Measurements from ENCODE around the gene EPO. TPM values are rescaled to one million over a fixed set of nuclear protein-coding genes. Genes with fewer than 3 reads are reported as not detected.
"Not testable (repeated sequence)": the region's sequence is repeated elsewhere in the genome, so short reads cannot be mapped to it uniquely, and the experiment has no call there.

EPO gene
- total and polyA plus RNA-seq, 4 donors, result 0.26 TPM; not detected in 3

DNA sequence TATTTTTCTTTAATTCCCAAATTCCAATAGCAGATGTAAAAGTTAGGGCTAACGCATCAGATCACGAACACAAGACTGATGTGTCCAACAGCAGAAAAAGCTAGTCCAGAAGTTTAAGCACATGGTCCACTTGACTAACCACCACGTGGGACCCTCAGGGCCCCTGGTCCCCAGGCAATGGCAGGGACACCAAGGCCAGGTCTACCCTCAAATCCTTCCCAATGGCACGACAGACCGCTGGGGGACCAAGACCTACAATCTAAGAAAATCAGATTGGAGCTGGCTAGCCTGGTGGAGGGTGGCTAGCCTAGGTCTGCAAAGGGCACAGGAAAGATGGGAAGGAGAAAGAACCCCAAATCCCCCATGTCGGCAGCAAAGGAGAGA lies 27.7 kb upstream of the EPO start:
- H3K27ac ChIP-seq (ENCODE audit: low read depth in 1 of 2, low read length in 2 of 2), result no peak overlapping the region
- no peaks in the 10 kb centered on the region for H3K4me1 ChIP-seq (ENCODE audit: control insufficient read depth in 1 of 2, insufficient read depth in 2 of 2, low read length in 2 of 2)
- H3K27me3 ChIP-seq (ENCODE audit: control insufficient read depth in 1 of 2, insufficient read depth in 2 of 2, low read length in 1 of 2), result no peaks in the 10 kb centered on the region
- DNase-seq (no peak), ATAC-seq (ENCODE audit: low FRiP score) (no peak)
- intact Hi-C loops (cut with DNase I), result loop anchor here (5.0 kb wide), 2 partner anchors 80 to 225 kb away; partner anchors contain the start of gene MOSPD3 (in 1 of the 2)
- 63 to 68% methylated on average over 6 of the region's 6 CpGs for WGBS, 2 donors
- no peaks in the 10 kb centered on the region for H3K36me3 ChIP-seq (ENCODE audit: control insufficient read depth in 1 of 2, insufficient read depth in 2 of 2, low read length in 1 of 2)
- H3K9me3 ChIP-seq (ENCODE audit: control insufficient read depth, low read length), result no peaks in the 10 kb centered on the region
- peak overlapping the region; percentile 56 to 97 for H3K4me3 ChIP-seq (ENCODE audit: low read length in 2 of 2)

- DNase-seq, result peak in 1 of 2 donors; percentile 48
- ATAC-seq (ENCODE audit: low FRiP score), result no peak
- intact Hi-C loops (cut with DNase I), result loop anchor here (5.0 kb wide), 2 partner anchors 81 to 226 kb away; partner anchors contain the start of gene MOSPD3 (in 1 of the 2)
- H3K9me3 ChIP-seq (ENCODE audit: control insufficient read depth, low read length), result no peaks in the 10 kb centered on the region
- no peaks in the 10 kb centered on the region for H3K36me3 ChIP-seq (ENCODE audit: control insufficient read depth in 1 of 2, insufficient read depth in 2 of 2, low read length in 1 of 2)
- no peaks in the 10 kb centered on the region for H3K4me1 ChIP-seq (ENCODE audit: control insufficient read depth in 1 of 2, insufficient read depth in 2 of 2, low read length in 2 of 2)
- H3K4me3 ChIP-seq (ENCODE audit: low read length in 2 of 2), result peak overlapping the region; percentile 56 to 97
- 0 to 1% methylated on average over 49 to 81 of the region's 81 CpGs for WGBS, 2 donors
- H3K27ac ChIP-seq (ENCODE audit: low read depth in 1 of 2, low read length in 2 of 2), result peak overlapping the region in 1 of 2 donors; percentile 36
- H3K27me3 ChIP-seq (ENCODE audit: control insufficient read depth in 1 of 2, insufficient read depth in 2 of 2, low read length in 1 of 2), result no peaks in the 10 kb centered on the region
Measured at GRCh38 chr7:100693312-100694097, 26.8 kb upstream of the EPO start.

- peak within 1 kb of the TSS; percentile 56 to 97 for H3K4me3 ChIP-seq (ENCODE audit: low read length in 2 of 2)
- ATAC-seq (ENCODE audit: low FRiP score) (peak; percentile 61), DNase-seq (peak; percentile 85 to 93)
- no peaks in the 10 kb centered on the region for H3K27me3 ChIP-seq (ENCODE audit: control insufficient read depth in 1 of 2, insufficient read depth in 2 of 2, low read length in 1 of 2)
- intact Hi-C loops (cut with DNase I), result loop anchor here (5.0 kb wide), 2 partner anchors 82 to 227 kb away; partner anchors contain the start of gene MOSPD3 (in 1 of the 2)
- H3K9me3 ChIP-seq (ENCODE audit: control insufficient read depth, low read length), result no peaks in the 10 kb centered on the region
- H3K4me1 ChIP-seq (ENCODE audit: control insufficient read depth in 1 of 2, insufficient read depth in 2 of 2, low read length in 2 of 2), result no peaks in the 10 kb centered on the region
- no peaks in the 10 kb centered on the region for H3K36me3 ChIP-seq (ENCODE audit: control insufficient read depth in 1 of 2, insufficient read depth in 2 of 2, low read length in 1 of 2)
- H3K27ac ChIP-seq (ENCODE audit: low read depth in 1 of 2, low read length in 2 of 2), result peak within 1 kb of the TSS in 1 of 2 donors; percentile 36
- 0 to 1% methylated on average over 11 to 94 of the region's 102 CpGs for WGBS, 2 donors
Measured at GRCh38 chr7:100694098-100694745, 26.0 kb upstream of the EPO start, which contains the start of gene GIGYF1. Gene GIGYF1 (minus strand): TSS chr7:100694250. CDS start chr7:100688238, 6,012 bp downstream.

DNA sequence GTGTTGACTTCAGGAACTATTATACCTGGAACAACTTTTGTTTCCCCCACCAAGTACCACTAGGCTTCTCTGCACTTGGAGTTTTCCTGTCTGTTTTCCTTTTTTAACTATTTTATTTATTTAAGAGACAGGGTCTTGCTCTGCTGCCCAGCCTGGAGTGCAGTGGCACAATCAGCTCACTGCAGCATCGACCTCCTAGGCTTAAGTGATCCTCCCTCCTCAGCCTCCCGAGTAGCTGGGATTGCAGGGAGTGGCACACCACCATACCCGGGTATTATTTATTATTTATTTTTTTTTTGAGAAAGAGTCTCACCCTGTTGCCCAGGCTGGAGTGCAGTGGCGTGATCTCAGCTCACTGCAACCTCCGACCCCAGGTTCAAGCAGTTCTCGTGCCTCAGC lies 24.1 kb upstream of the EPO start:
- no peaks in the 10 kb centered on the region for H3K36me3 ChIP-seq (ENCODE audit: control insufficient read depth in 1 of 2, insufficient read depth in 2 of 2, low read length in 1 of 2)
- DNase-seq (peak in 1 of 2 donors; percentile 23), ATAC-seq (ENCODE audit: low FRiP score) (no peak)
- no peaks in the 10 kb centered on the region for H3K9me3 ChIP-seq (ENCODE audit: control insufficient read depth, low read length)
- intact Hi-C loops (cut with DNase I), result no loop called here
- no peak overlapping the region for H3K27ac ChIP-seq (ENCODE audit: low read depth in 1 of 2, low read length in 2 of 2)
- H3K4me3 ChIP-seq (ENCODE audit: low read length in 2 of 2), result no peak overlapping the region
- H3K4me1 ChIP-seq (ENCODE audit: control insufficient read depth in 1 of 2, insufficient read depth in 2 of 2, low read length in 2 of 2), result no peaks in the 10 kb centered on the region
- WGBS, 2 donors, result 77 to 79% methylated on average over 6 of the region's 6 CpGs
- no peaks in the 10 kb centered on the region for H3K27me3 ChIP-seq (ENCODE audit: control insufficient read depth in 1 of 2, insufficient read depth in 2 of 2, low read length in 1 of 2)

- H3K27ac ChIP-seq (ENCODE audit: low read depth in 1 of 2, low read length in 2 of 2), result no peak overlapping the region
- no peak overlapping the region for H3K4me3 ChIP-seq (ENCODE audit: low read length in 2 of 2)
- intact Hi-C loops (cut with DNase I), result no loop called here
- no peaks in the 10 kb centered on the region for H3K36me3 ChIP-seq (ENCODE audit: control insufficient read depth in 1 of 2, insufficient read depth in 2 of 2, low read length in 1 of 2)
- H3K27me3 ChIP-seq (ENCODE audit: control insufficient read depth in 1 of 2, insufficient read depth in 2 of 2, low read length in 1 of 2), result no peaks in the 10 kb centered on the region
- H3K4me1 ChIP-seq (ENCODE audit: control insufficient read depth in 1 of 2, insufficient read depth in 2 of 2, low read length in 2 of 2), result no peaks in the 10 kb centered on the region
- DNase-seq (no peak), ATAC-seq (ENCODE audit: low FRiP score) (no peak)
- H3K9me3 ChIP-seq (ENCODE audit: control insufficient read depth, low read length), result no peaks in the 10 kb centered on the region
- WGBS, 2 donors, result 68 to 69% methylated on average over 6 of the region's 6 CpGs
Measured at GRCh38 chr7:100699018-100699417, 21.2 kb upstream of the EPO start.

GRCh38 chr7:100701089-100701488 lies 19.2 kb upstream of the EPO start:
- ATAC-seq (ENCODE audit: low FRiP score); H3K27ac ChIP-seq (ENCODE audit: low read depth in 1 of 2, low read length in 2 of 2); H3K9me3 ChIP-seq (ENCODE audit: control insufficient read depth, low read length); H3K27me3 ChIP-seq (ENCODE audit: control insufficient read depth in 1 of 2, insufficient read depth in 2 of 2, low read length in 1 of 2); H3K4me1 ChIP-seq (ENCODE audit: control insufficient read depth in 1 of 2, insufficient read depth in 2 of 2, low read length in 2 of 2); H3K4me3 ChIP-seq (ENCODE audit: low read length in 2 of 2); DNase-seq; H3K36me3 ChIP-seq (ENCODE audit: control insufficient read depth in 1 of 2, insufficient read depth in 2 of 2, low read length in 1 of 2); intact Hi-C loops (cut with DNase I): not testable (repeated sequence)
- WGBS, 2 donors, result 61 to 63% methylated on average over 3 of the region's 3 CpGs

- peak overlapping the region in 1 of 2 donors; percentile 75 for H3K27ac ChIP-seq (ENCODE audit: low read depth in 1 of 2, low read length in 2 of 2)
Measured at GRCh38 chr7:100705320-100705752, 14.9 kb upstream of the EPO start.

GRCh38 chr7:100705753-100706671 lies 14.3 kb upstream of the EPO start, which contains the start of gene POP7:
Gene POP7 (plus strand): TSS chr7:100706121. CDS start chr7:100706831, 710 bp downstream.
- Histone ChIP-seq H3K27me3 (ENCODE audit: control insufficient read depth in 1 of 2, insufficient read depth in 2 of 2, low read length in 1 of 2) (no peaks in the 10 kb centered on the region), H3K4me1 (ENCODE audit: control insufficient read depth in 1 of 2, insufficient read depth in 2 of 2, low read length in 2 of 2) (no peaks in the 10 kb centered on the region), H3K27ac (ENCODE audit: low read depth in 1 of 2, low read length in 2 of 2) (peak within 1 kb of the TSS in 1 of 2 donors; percentile 75), H3K9me3 (ENCODE audit: control insufficient read depth, low read length) (no peaks in the 10 kb centered on the region), H3K4me3 (ENCODE audit: low read length in 2 of 2) (peak within 1 kb of the TSS; percentile 36 to 59), H3K36me3 (ENCODE audit: control insufficient read depth in 1 of 2, insufficient read depth in 2 of 2, low read length in 1 of 2) (no peaks in the 10 kb centered on the region)
- WGBS, 2 donors, result 0 to 1% methylated on average over 84 to 86 of the region's 86 CpGs
- intact Hi-C loops (cut with DNase I), result loop anchor here (1.0 to 2.0 kb wide), 2 partner anchors 146 to 147 kb away; partner anchors contain the start of gene SLC12A9 (in 2 of the 2)
- ATAC-seq (ENCODE audit: low FRiP score), result peak; percentile 99
- peak; percentile 99 to 100 for DNase-seq

More at GRCh38 chr7:100705320-100705752, 14.9 kb upstream of the EPO start:
- ATAC-seq (ENCODE audit: low FRiP score) (peak; percentile 91), DNase-seq (peak; percentile 84 to 94)
- H3K4me3 ChIP-seq (ENCODE audit: low read length in 2 of 2), result peak overlapping the region; percentile 5 to 59
- H3K36me3 ChIP-seq (ENCODE audit: control insufficient read depth in 1 of 2, insufficient read depth in 2 of 2, low read length in 1 of 2), result no peaks in the 10 kb centered on the region
- 0% methylated on average over 25 of the region's 25 CpGs for WGBS, 2 donors
- H3K4me1 ChIP-seq (ENCODE audit: control insufficient read depth in 1 of 2, insufficient read depth in 2 of 2, low read length in 2 of 2), result no peaks in the 10 kb centered on the region
- no peaks in the 10 kb centered on the region for H3K27me3 ChIP-seq (ENCODE audit: control insufficient read depth in 1 of 2, insufficient read depth in 2 of 2, low read length in 1 of 2)
- intact Hi-C loops (cut with DNase I), result loop anchor here (1.0 to 2.0 kb wide), 2 partner anchors 147 kb away; partner anchors contain the start of gene SLC12A9 (in 2 of the 2)
- no peaks in the 10 kb centered on the region for H3K9me3 ChIP-seq (ENCODE audit: control insufficient read depth, low read length)
